ENCODE data around the gene IL12B.

- TF ChIP-seq EZH2 (IDR thresholded peaks at IDR 0.05; ENCODE audit: insufficient read depth, poor library complexity, severe bottlenecking) = no peak
- no peak for TF ChIP-seq EZH2phosphoT487 (IDR thresholded peaks at IDR 0.05; ENCODE audit: insufficient read depth, low read depth)
Measured at GRCh38 chr5:159330131-159330800, at the start of gene IL12B.
